OCI-LY7 (cell line): Measurements from ENCODE around the gene CREB5. TPM values are rescaled to one million over a fixed set of nuclear protein-coding genes. Genes with fewer than 3 reads are reported as not detected.

Experiments used
- BruUV-seq: library from RNA; stranded (reverse); fragments of 400-500 nt; replicated peaks from 2 replicates; lab custom pipeline; 2021; lab: Mats Ljungman, UMichigan
- CTCF ChIA-PET: fragments of 300-600 bp; sonication (Branson Sonifier 250); formaldehyde crosslinking; loops from one replicate; lab custom pipeline; 2022; ENCODE audit warnings: antibody characterized with exemption; ENCODE audit not compliant: unreplicated experiment; lab: Charles Lee
- POLR2A ChIA-PET: fragments of 300-600 bp; sonication (Branson Sonifier 250); formaldehyde crosslinking; loops from one replicate; lab custom pipeline; 2022; ENCODE audit warnings: antibody characterized with exemption; lab: Charles Lee
- DNase-seq: peaks from one replicate; pipeline ENCODE4 v3.0.0-alpha.2; 2015; ENCODE audit warnings: low spot score
- H2AFZ ChIP-seq: fragments of 200-600 bp; sonication (generic), shearing (Covaris generic); 2 replicates; pipeline ENCODE4 v1.6.1; 2014; ENCODE audit warnings: mild to moderate bottlenecking, antibody characterized with exemption, low read length, moderate library complexity
- H3K27ac ChIP-seq: fragments of 200-600 bp; sonication (generic); 2 replicates; pipeline ENCODE4 v1.5.1; 2014; ENCODE audit warnings: mixed run types, low read depth, mild to moderate bottlenecking, moderate library complexity, low read length, inconsistent platforms; ENCODE audit not compliant: poor library complexity, severe bottlenecking
- H3K36me3 ChIP-seq: fragments of 200-600 bp; sonication (generic); 2 replicates; pipeline ENCODE4 v1.6.1; 2014; ENCODE audit warnings: mild to moderate bottlenecking, antibody characterized with exemption, low read length, moderate library complexity, mixed read lengths; ENCODE audit not compliant: insufficient read depth
- H3K4me1 ChIP-seq: fragments of 200-600 bp; sonication (generic); 2 replicates; pipeline ENCODE4 v1.5.1; 2014; ENCODE audit warnings: mild to moderate bottlenecking, low read length; ENCODE audit not compliant: insufficient read depth, poor library complexity, severe bottlenecking
- H3K4me2 ChIP-seq: fragments of 200-600 bp; sonication (generic); 2 replicates; pipeline ENCODE4 v1.6.1; 2014; ENCODE audit warnings: mild to moderate bottlenecking, low read length
- H3K4me3 ChIP-seq: fragments of 200-600 bp; sonication (generic); 2 replicates; pipeline ENCODE4 v1.5.1; 2014; ENCODE audit warnings: mild to moderate bottlenecking, low read depth, low read length; ENCODE audit not compliant: poor library complexity, severe bottlenecking
- H3K79me2 ChIP-seq: fragments of 200-600 bp; sonication (generic); 2 replicates; pipeline ENCODE4 v1.6.1; 2016; ENCODE audit warnings: low read depth, mild to moderate bottlenecking, low read length, moderate library complexity, mixed read lengths; ENCODE audit not compliant: insufficient read depth
- H3K9me2 ChIP-seq: fragments of 200-600 bp; sonication (generic); 2 replicates; pipeline ENCODE4 v1.6.1; 2016; ENCODE audit warnings: mild to moderate bottlenecking, low read length, mixed read lengths; ENCODE audit not compliant: insufficient read depth
- H3K9me3 ChIP-seq: fragments of 200-600 bp; sonication (generic); 2 replicates; pipeline ENCODE4 v1.6.1; 2014; ENCODE audit warnings: mild to moderate bottlenecking, mixed run types, low read length, mixed read lengths
- H4K20me1 ChIP-seq: fragments of 200-600 bp; sonication (generic); 2 replicates; pipeline ENCODE4 v1.6.1; 2014; ENCODE audit warnings: mild to moderate bottlenecking, antibody characterized with exemption, low read length, moderate library complexity, mixed read lengths; ENCODE audit not compliant: insufficient read depth
- CTCF ChIP-seq: fragments of 200-600 bp; sonication (generic); conservative IDR thresholded peaks from 2 replicates; pipeline ENCODE4 v1.5.1; 2014; ENCODE audit warnings: mild to moderate bottlenecking, antibody characterized with exemption, low read length, moderate library complexity, mixed read lengths
- EZH2phosphoT487 ChIP-seq: fragments of 200-600 bp; sonication (generic); IDR thresholded peaks from 2 replicates; pipeline ENCODE4 v1.6.1; 2018; ENCODE audit warnings: low read depth, borderline replicate concordance, mild to moderate bottlenecking, mixed run types, antibody characterized with exemption, low read length, moderate library complexity, mixed read lengths
- intact Hi-C: fragments of 100-400 bp; cut with micrococcal nuclease; formaldehyde crosslinking; loops from one replicate; pipeline ENCODE4 v1.10.0; 2022; ENCODE audit not compliant: unreplicated experiment
- total RNA-seq, 2 experiments: library from RNA; depleted of rRNA in 1 of 2; stranded (reverse); fragments of >200 nt in 1 of 2; shearing (Covaris generic) in 1 of 2; gene quantifications; 2 replicates each; pipeline ENCODE4 v1.2.3, GENCODE V29; 2014 to 2022

CREB5 gene
- total RNA-seq, 2 experiments from 2014 or later = 2.0 to 13.3 TPM

DNA sequence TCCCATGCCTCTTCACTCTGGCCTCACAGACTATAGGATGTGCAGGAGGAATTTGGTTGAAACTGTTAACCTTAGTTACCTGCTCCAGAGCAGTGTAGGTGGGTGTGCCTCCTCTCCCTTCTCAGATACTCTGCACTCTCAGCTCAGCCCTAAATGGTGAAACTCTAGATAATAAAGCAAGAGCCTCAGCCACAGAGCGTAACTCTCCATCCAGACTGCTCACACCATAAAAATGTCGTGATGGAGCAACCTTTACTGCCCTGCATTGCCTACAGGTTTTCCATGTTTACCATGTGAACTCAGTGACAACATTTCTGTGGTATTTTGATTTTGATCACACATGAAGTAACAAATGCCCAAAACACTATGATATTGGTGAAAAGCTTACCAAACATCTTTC, 227.7 kb downstream of the CREB5 start:
- TF ChIP-seq EZH2phosphoT487 (no peak), CTCF (no peak)
- H4K20me1 ChIP-seq = peaks cover 13% of the 10 kb centered on the region; the same call in 1 of the 2 replicates
- ChIA-PET POLR2A (interaction anchor here (0.7 kb wide), 1 partner anchor 1880 kb away, joined by 3 read pairs; no protein-coding TSS in a partner anchor), CTCF (no interaction called here)
- BruUV-seq = no TSS peak
- H3K79me2 ChIP-seq = no peaks in the 10 kb centered on the region
- H3K4me1 ChIP-seq = no peaks in the 10 kb centered on the region
- no peak overlapping the region for H3K27ac ChIP-seq
- no peak overlapping the region for H3K4me2 ChIP-seq
- no peak overlapping the region for H3K4me3 ChIP-seq
- intact Hi-C loops = no loop called here
- H3K9me3 ChIP-seq = no peaks in the 10 kb centered on the region
- no peaks in the 10 kb centered on the region for H3K9me2 ChIP-seq
- no peak overlapping the region for H2AFZ ChIP-seq
- no peak for DNase-seq
- no peaks in the 10 kb centered on the region for H3K36me3 ChIP-seq

DNA sequence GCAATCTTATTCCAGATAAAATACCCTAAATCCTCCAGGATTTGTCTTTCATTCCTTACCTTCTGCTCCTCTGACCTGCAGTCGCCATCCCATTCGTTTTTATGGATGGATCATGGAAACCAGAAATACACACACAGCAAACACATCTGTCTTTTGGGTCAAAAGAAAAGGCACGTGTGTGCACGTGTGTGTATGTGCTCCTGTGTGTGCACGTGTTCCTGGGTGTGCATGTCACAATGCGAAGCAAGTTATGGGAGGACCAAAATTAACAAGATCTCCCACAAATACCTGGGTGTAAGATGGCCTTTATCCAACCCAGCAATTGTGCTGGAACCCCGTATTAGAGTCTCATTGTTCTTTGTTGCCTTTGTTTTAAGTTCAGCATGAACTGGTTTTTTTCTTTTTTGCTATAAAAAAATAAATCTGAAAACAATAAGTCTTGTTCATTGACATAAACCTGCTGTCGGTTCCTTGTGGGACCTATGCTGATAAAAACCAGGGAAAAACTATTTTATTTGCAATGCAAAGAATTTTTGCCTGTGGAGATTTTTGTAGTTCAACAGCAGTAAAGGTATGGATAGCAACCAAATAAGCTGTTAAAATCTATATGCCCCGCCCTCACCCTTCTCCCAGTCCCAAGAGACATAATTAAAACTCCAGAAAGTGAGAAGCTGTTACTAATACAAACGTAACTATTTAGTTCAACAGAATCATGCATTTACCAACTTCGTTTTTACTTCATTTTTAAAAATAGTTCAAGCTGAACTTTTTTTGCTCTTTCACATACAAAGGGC, 229.6 kb downstream of the CREB5 start:
- Histone ChIP-seq H4K20me1 (peaks cover 13% of the 10 kb centered on the region), H3K36me3 (no peaks in the 10 kb centered on the region), H3K4me2 (no peak overlapping the region), H3K27ac (no peak overlapping the region), H2AFZ (no peak overlapping the region), H3K4me1 (no peaks in the 10 kb centered on the region), H3K79me2 (no peaks in the 10 kb centered on the region), H3K9me2 (no peaks in the 10 kb centered on the region), H3K9me3 (no peaks in the 10 kb centered on the region), H3K4me3 (no peak overlapping the region)
- no TSS peak for BruUV-seq
- DNase-seq = no peak
- CTCF ChIA-PET = no interaction called here
- POLR2A ChIA-PET = interaction anchor here (0.6 to 0.9 kb wide), 2 partner anchors 9 to 250 kb away, joined by 3 read pairs; no protein-coding TSS in a partner anchor
- intact Hi-C loops = no loop called here
- no peak for TF ChIP-seq CTCF
- TF ChIP-seq EZH2phosphoT487 = no peak

- BruUV-seq = no TSS peak
- Histone ChIP-seq H3K9me2 (no peaks in the 10 kb centered on the region), H3K4me2 (no peak overlapping the region), H4K20me1 (peaks cover 13% of the 10 kb centered on the region), H3K36me3 (no peaks in the 10 kb centered on the region), H3K9me3 (no peaks in the 10 kb centered on the region), H3K4me3 (no peak overlapping the region), H3K4me1 (no peaks in the 10 kb centered on the region), H2AFZ (no peak overlapping the region), H3K79me2 (no peaks in the 10 kb centered on the region), H3K27ac (no peak overlapping the region)
- POLR2A ChIA-PET = interaction anchor here (0.7 to 0.9 kb wide), 2 partner anchors 8 to 10 kb away, joined by 3 to 4 read pairs; no protein-coding TSS in a partner anchor
- CTCF ChIA-PET = no interaction called here
- no peak for DNase-seq
- intact Hi-C loops = no loop called here
- TF ChIP-seq EZH2phosphoT487 (no peak), CTCF (no peak)
These were observed 230.9 kb downstream of the CREB5 start for GRCh38 chr7:28643188-28643569.
